GM18519 (cell line): ENCODE measurements around the gene XRCC1.

Experiments used
- ATAC-seq: cut with Tn5 transposase; IDR thresholded peaks from one replicate; pipeline ENCODE4 v1.9.1; 2021; ENCODE audit warnings: mild to moderate bottlenecking, moderate library complexity; ENCODE audit not compliant: unreplicated experiment, low FRiP score

Gene XRCC1

GRCh38 chr19:43575156-43575950 lies at the start of gene XRCC1, which contains the start of gene PINLYP:
Gene XRCC1, minus strand, starts transcription at chr19:43575527. Its CDS starts 69 bp downstream, at chr19:43575458.
Gene PINLYP, plus strand, starts transcription at chr19:43575801. Its CDS starts 1,391 bp downstream, at chr19:43577192.
- ATAC-seq: peak; percentile 81

- ATAC-seq: no peak
Measured at GRCh38 chr19:43624933-43625332, 49.6 kb upstream of the XRCC1 start.

- ATAC-seq: no peak
Measured at GRCh38 chr19:43623889-43624670, 48.8 kb upstream of the XRCC1 start.

GRCh38 chr19:43622956-43623355 lies 47.6 kb upstream of the XRCC1 start:
- no peak for ATAC-seq

GRCh38 chr19:43622070-43622469 lies 46.7 kb upstream of the XRCC1 start:
- ATAC-seq: no peak

GRCh38 chr19:43620061-43621001 lies 45.0 kb upstream of the XRCC1 start:
- no peak for ATAC-seq

- ATAC-seq: peak; percentile 61
Measured at GRCh38 chr19:43619262-43620060, 44.1 kb upstream of the XRCC1 start, which contains the start of gene ZNF428. Gene ZNF428, minus strand, starts transcription at chr19:43619629. Its CDS starts 5,325 bp downstream, at chr19:43614304.

GRCh38 chr19:43618921-43619261 lies 43.6 kb upstream of the XRCC1 start:
- ATAC-seq: peak; percentile 6

GRCh38 chr19:43616954-43617353 lies 41.6 kb upstream of the XRCC1 start:
- no peak for ATAC-seq

GRCh38 chr19:43616306-43616705 lies 41.0 kb upstream of the XRCC1 start:
- no peak for ATAC-seq

- no peak for ATAC-seq
Measured at GRCh38 chr19:43612374-43612773, 37.0 kb upstream of the XRCC1 start.

- ATAC-seq: no peak
Measured at GRCh38 chr19:43611788-43612187, 36.5 kb upstream of the XRCC1 start, which contains the start of gene SRRM5. Gene SRRM5, plus strand, starts transcription at chr19:43612088. Its CDS starts 34 bp downstream, at chr19:43612122.

GRCh38 chr19:43610493-43610892 lies 35.2 kb upstream of the XRCC1 start:
- ATAC-seq: no peak

- no peak for ATAC-seq
Measured at GRCh38 chr19:43609872-43610271, 34.5 kb upstream of the XRCC1 start.

GRCh38 chr19:43607238-43608205 lies 32.2 kb upstream of the XRCC1 start:
- ATAC-seq: no peak

- no peak for ATAC-seq
Measured at GRCh38 chr19:43606569-43607229, 31.4 kb upstream of the XRCC1 start.

- ATAC-seq: no peak
Measured at GRCh38 chr19:43605875-43606568, 30.7 kb upstream of the XRCC1 start.
